Karpas-422 (cell line): ENCODE results near the gene ANKZF1. TPM values are rescaled to one million over a fixed set of nuclear protein-coding genes. Genes with fewer than 3 reads are reported as not detected.

ENCODE experiments used
- DNase-seq: peaks from one replicate; pipeline ENCODE4 v3.0.0-alpha.2; 2015
- H2AFZ ChIP-seq: fragments of 200-600 bp; sonication (generic); 2 replicates; pipeline ENCODE4 v1.6.1; 2014; ENCODE audit warnings: antibody characterized with exemption, low read length, mixed read lengths
- H3K27ac ChIP-seq: fragments of 200-600 bp; sonication (generic); 2 replicates; pipeline ENCODE4 v1.5.1; 2014; ENCODE audit warnings: mild to moderate bottlenecking, low read length, moderate library complexity
- H3K27me3 ChIP-seq: fragments of 200-600 bp; sonication (generic); 2 replicates; pipeline ENCODE4 v1.6.1; 2014; ENCODE audit warnings: low read length, mixed read lengths
- H3K36me3 ChIP-seq: fragments of 200-600 bp; sonication (generic); 2 replicates; pipeline ENCODE4 v1.6.1; 2014; ENCODE audit warnings: low read length, mixed read lengths; ENCODE audit not compliant: insufficient read depth
- H3K4me1 ChIP-seq: fragments of 200-600 bp; sonication (generic); 2 replicates; pipeline ENCODE4 v1.6.1; 2014; ENCODE audit warnings: mild to moderate bottlenecking, low read length, mixed read lengths
- H3K4me2 ChIP-seq: fragments of 200-600 bp; sonication (generic); 2 replicates; pipeline ENCODE4 v1.6.1; 2014; ENCODE audit warnings: low read length, low read depth, mild to moderate bottlenecking; ENCODE audit not compliant: poor library complexity, severe bottlenecking
- H3K4me3 ChIP-seq: fragments of 200-600 bp; sonication (generic); 2 replicates; pipeline ENCODE4 v1.5.1; 2014; ENCODE audit warnings: mild to moderate bottlenecking, antibody characterized with exemption, low read length, mixed read lengths
- H3K79me2 ChIP-seq: fragments of 200-600 bp; sonication (generic); 2 replicates; pipeline ENCODE4 v1.6.1; 2014; ENCODE audit warnings: mild to moderate bottlenecking, low read length, mixed read lengths
- H3K9ac ChIP-seq: fragments of 200-600 bp; sonication (generic); 2 replicates; pipeline ENCODE4 v1.6.0; 2014; ENCODE audit warnings: low read length
- H3K9me2 ChIP-seq: fragments of 200-600 bp; sonication (generic), shearing (Covaris generic); replicated peaks from 2 replicates; pipeline ENCODE4 v1.6.0; 2014; ENCODE audit warnings: mild to moderate bottlenecking, low read length, moderate library complexity; ENCODE audit not compliant: insufficient read depth
- H3K9me3 ChIP-seq: fragments of 300-700, 200-600 bp; sonication (generic); 2 replicates; pipeline ENCODE4 v1.6.1; 2014; ENCODE audit warnings: low read length, mixed read lengths
- H4K20me1 ChIP-seq: fragments of 200-600 bp; sonication (generic); 2 replicates; pipeline ENCODE4 v1.6.1; 2014; ENCODE audit warnings: mild to moderate bottlenecking, antibody characterized with exemption, low read length, low read depth; ENCODE audit not compliant: insufficient read depth
- total RNA-seq: library from RNA; depleted of rRNA; stranded (reverse); fragments of >200 nt; shearing (Covaris generic); gene quantifications from 2 replicates; pipeline ENCODE4 v1.2.3, GENCODE V29; 2014; ENCODE audit warnings: low replicate concordance; rRNA removed

The ANKZF1 gene
- 159 and 230 TPM in 2 replicates for total RNA-seq

- peaks cover 59% of the 10 kb centered on the region for H3K79me2 ChIP-seq
- peak within 1 kb of the TSS; percentile 94 for H3K9ac ChIP-seq
- no peaks in the 10 kb centered on the region for H4K20me1 ChIP-seq
- peak within 1 kb of the TSS; percentile 90; the same call in 1 of the 2 replicates for H2AFZ ChIP-seq
- DNase-seq: peak; percentile 99
- no peaks in the 10 kb centered on the region for H3K9me2 ChIP-seq
- H3K4me1 ChIP-seq: peaks cover 26% of the 10 kb centered on the region
- H3K36me3 ChIP-seq: peaks cover 41% of the 10 kb centered on the region
- H3K4me3 ChIP-seq: peak within 1 kb of the TSS; percentile 91
- peak within 1 kb of the TSS; percentile 90 for H3K4me2 ChIP-seq
- no peaks in the 10 kb centered on the region for H3K9me3 ChIP-seq
- H3K27ac ChIP-seq: peak within 1 kb of the TSS; percentile 85
- no peaks in the 10 kb centered on the region for H3K27me3 ChIP-seq
Observed at GRCh38 chr2:219229305-219230058, at the start of gene ANKZF1, which contains the start of gene ATG9A. Gene ANKZF1 (plus strand): TSS chr2:219229806. CDS start chr2:219230258, 452 bp downstream. Gene ATG9A (minus strand): TSS chr2:219229636. CDS start chr2:219228024, 1,612 bp downstream.

- Histone ChIP-seq H3K9ac (no peak overlapping the region), H3K79me2 (peaks cover 24% of the 10 kb centered on the region), H2AFZ (no peak overlapping the region), H4K20me1 (no peaks in the 10 kb centered on the region; the same call in 1 of the 2 replicates), H3K27ac (no peak overlapping the region), H3K27me3 (no peaks in the 10 kb centered on the region), H3K9me3 (no peaks in the 10 kb centered on the region), H3K36me3 (peaks cover 30% of the 10 kb centered on the region), H3K4me3 (no peak overlapping the region), H3K9me2 (no peaks in the 10 kb centered on the region), H3K4me1 (peaks cover 16% of the 10 kb centered on the region), H3K4me2 (no peak overlapping the region)
- DNase-seq: no peak
Observed at GRCh38 chr2:219180961-219181360, 48.6 kb upstream of the ANKZF1 start.

GRCh38 chr2:219181531-219181930 lies 48.1 kb upstream of the ANKZF1 start:
- no peak overlapping the region for H3K4me3 ChIP-seq
- no peaks in the 10 kb centered on the region for H3K27me3 ChIP-seq
- no peak overlapping the region for H3K27ac ChIP-seq
- DNase-seq: no peak
- no peak overlapping the region for H3K4me2 ChIP-seq
- no peaks in the 10 kb centered on the region for H3K9me3 ChIP-seq
- no peak overlapping the region for H2AFZ ChIP-seq
- no peaks in the 10 kb centered on the region for H3K9me2 ChIP-seq
- peaks cover 30% of the 10 kb centered on the region for H3K36me3 ChIP-seq
- peaks cover 18% of the 10 kb centered on the region for H3K79me2 ChIP-seq
- peaks cover 18% of the 10 kb centered on the region for H3K4me1 ChIP-seq
- no peak overlapping the region for H3K9ac ChIP-seq
- H4K20me1 ChIP-seq: no peaks in the 10 kb centered on the region; the same call in 1 of the 2 replicates

GRCh38 chr2:219182331-219183150 lies 47.1 kb upstream of the ANKZF1 start:
- Histone ChIP-seq H4K20me1 (no peaks in the 10 kb centered on the region; the same call in 1 of the 2 replicates), H3K4me2 (no peak overlapping the region), H3K27me3 (no peaks in the 10 kb centered on the region), H3K9ac (no peak overlapping the region), H3K79me2 (peaks cover 17% of the 10 kb centered on the region), H3K9me3 (no peaks in the 10 kb centered on the region), H3K9me2 (no peaks in the 10 kb centered on the region), H3K27ac (no peak overlapping the region), H3K4me1 (peaks cover 13% of the 10 kb centered on the region), H3K36me3 (peaks cover 30% of the 10 kb centered on the region), H3K4me3 (no peak overlapping the region), H2AFZ (no peak overlapping the region)
- peak; percentile 7 for DNase-seq

- Histone ChIP-seq H3K9ac (no peak overlapping the region), H3K27ac (no peak overlapping the region), H3K4me3 (no peak overlapping the region), H2AFZ (no peak overlapping the region), H3K9me2 (no peaks in the 10 kb centered on the region), H4K20me1 (no peaks in the 10 kb centered on the region; the same call in 1 of the 2 replicates), H3K4me2 (no peak overlapping the region), H3K27me3 (no peaks in the 10 kb centered on the region), H3K4me1 (peaks cover 12% of the 10 kb centered on the region), H3K79me2 (peaks cover 17% of the 10 kb centered on the region), H3K36me3 (peaks cover 30% of the 10 kb centered on the region), H3K9me3 (no peaks in the 10 kb centered on the region)
- DNase-seq: peak; percentile 21
Observed at GRCh38 chr2:219183151-219183772, 46.3 kb upstream of the ANKZF1 start.

GRCh38 chr2:219184121-219184520 lies 45.5 kb upstream of the ANKZF1 start:
- H3K27me3 ChIP-seq: no peaks in the 10 kb centered on the region
- no peak overlapping the region for H3K4me2 ChIP-seq
- H4K20me1 ChIP-seq: no peaks in the 10 kb centered on the region; the same call in 1 of the 2 replicates
- H2AFZ ChIP-seq: no peak overlapping the region
- no peak overlapping the region for H3K9ac ChIP-seq
- H3K36me3 ChIP-seq: peaks cover 30% of the 10 kb centered on the region
- H3K9me3 ChIP-seq: no peaks in the 10 kb centered on the region
- no peak overlapping the region for H3K4me3 ChIP-seq
- H3K27ac ChIP-seq: no peak overlapping the region
- peaks cover 9% of the 10 kb centered on the region for H3K4me1 ChIP-seq
- H3K9me2 ChIP-seq: no peaks in the 10 kb centered on the region
- H3K79me2 ChIP-seq: peaks cover 11% of the 10 kb centered on the region
- peak; percentile 14 for DNase-seq

GRCh38 chr2:219186754-219187456 lies 42.7 kb upstream of the ANKZF1 start:
- H3K9me3 ChIP-seq: no peaks in the 10 kb centered on the region
- H3K4me1 ChIP-seq: peaks cover 3% of the 10 kb centered on the region
- no peaks in the 10 kb centered on the region for H3K9me2 ChIP-seq
- no peaks in the 10 kb centered on the region for H3K27me3 ChIP-seq
- H3K36me3 ChIP-seq: peaks cover 13% of the 10 kb centered on the region
- no peaks in the 10 kb centered on the region for H3K79me2 ChIP-seq
- H2AFZ ChIP-seq: 0 out of 2 replicates have a peak overlapping the region, but pooled peaks have one; percentile 41
- no peak overlapping the region for H3K27ac ChIP-seq
- peak; percentile 43 for DNase-seq
- H3K4me3 ChIP-seq: no peak overlapping the region
- no peak overlapping the region for H3K4me2 ChIP-seq
- no peak overlapping the region for H3K9ac ChIP-seq
- no peaks in the 10 kb centered on the region; the same call in 1 of the 2 replicates for H4K20me1 ChIP-seq
